HG02642 (cell line): Measurements from ENCODE around the gene TUBB3.
"Not testable (repeated sequence)": the region's sequence is repeated elsewhere in the genome, so short reads cannot be mapped to it uniquely, and the experiment has no call there.

Experiments
- ATAC-seq: cut with Tn5 transposase; IDR thresholded peaks from one replicate; pipeline ENCODE4 v1.9.1; 2021; ENCODE audit warnings: mild to moderate bottlenecking; ENCODE audit not compliant: unreplicated experiment, poor library complexity

TUBB3 gene

DNA sequence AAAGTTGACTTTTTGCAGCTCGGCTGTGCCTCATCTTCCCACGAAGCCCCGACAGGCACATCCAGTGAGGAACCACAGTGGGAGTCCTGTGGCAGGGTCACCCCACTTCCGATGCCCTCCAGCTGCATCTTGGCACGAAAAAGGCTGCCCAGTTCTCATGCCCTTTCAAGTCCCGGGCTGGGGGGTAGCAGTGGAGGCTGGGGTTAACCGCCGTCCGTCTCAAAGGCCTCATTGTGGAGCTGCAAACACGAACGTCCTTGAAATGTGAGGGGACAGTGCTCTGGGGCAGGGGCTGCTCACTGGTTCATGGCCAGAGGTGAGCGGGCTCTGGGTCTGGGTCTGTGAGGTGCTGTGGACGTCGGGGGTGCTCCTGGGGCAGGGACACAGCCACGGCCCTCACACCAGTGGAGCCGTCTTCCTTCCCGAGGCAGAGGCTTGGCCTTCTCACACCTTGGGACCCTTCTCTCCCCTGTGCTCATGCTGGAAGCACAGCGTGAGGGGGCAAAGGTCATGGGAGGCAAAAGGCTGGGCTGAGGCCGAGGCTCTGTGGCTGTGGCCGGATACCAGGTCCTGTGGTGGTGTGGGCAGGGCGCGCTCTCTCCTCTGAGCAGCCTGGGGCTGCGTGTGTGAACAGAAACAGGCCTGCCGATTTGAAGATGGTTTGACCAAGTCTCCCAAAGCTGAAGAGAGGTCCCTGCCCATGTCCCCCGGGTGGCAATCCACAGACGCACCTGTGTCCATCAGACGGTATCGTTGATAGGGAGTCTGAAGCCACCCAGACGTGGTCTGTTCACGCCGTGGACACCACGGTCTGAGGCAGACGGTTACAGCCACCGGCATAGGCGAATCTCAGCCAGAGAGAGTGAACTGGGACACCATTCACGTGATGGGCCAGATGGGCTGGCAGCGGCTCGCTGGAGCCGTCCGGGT is 7.6 kb upstream of the TUBB3 start:
- no peak for ATAC-seq

DNA sequence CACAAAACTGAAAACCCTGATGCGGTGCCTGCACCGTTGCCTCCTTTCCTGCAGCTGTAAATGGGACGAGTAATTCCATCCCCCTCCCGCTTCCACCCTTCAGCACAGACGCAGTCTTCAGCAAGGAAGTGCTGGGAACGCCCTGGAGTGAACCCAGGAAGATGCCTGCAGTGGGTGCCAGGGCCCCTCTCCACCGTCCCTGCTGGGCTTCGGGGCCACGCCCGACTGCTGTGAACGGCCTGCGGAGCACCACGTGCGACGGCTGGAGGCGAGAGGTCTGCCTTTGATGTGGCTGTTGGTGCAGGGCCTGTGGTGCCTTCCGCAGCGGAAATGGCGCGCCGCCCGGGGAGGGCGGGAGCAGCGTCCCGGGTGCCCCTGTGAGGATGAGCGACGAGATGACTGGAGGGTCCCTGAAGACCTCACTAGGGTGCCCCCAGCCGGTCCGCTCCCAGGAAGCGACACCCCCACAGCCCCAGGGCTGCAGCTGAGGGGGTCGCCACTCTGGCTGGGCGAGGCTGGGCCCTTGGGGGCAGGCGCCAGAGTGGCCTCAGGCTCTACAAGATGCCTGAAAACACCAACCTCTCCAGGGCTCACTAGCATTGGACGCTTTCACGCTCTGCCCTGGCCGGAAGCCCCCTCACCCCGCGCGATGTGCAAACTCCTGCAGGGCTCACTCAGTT is 5.2 kb upstream of the TUBB3 start:
- peak; percentile 65 for ATAC-seq

DNA sequence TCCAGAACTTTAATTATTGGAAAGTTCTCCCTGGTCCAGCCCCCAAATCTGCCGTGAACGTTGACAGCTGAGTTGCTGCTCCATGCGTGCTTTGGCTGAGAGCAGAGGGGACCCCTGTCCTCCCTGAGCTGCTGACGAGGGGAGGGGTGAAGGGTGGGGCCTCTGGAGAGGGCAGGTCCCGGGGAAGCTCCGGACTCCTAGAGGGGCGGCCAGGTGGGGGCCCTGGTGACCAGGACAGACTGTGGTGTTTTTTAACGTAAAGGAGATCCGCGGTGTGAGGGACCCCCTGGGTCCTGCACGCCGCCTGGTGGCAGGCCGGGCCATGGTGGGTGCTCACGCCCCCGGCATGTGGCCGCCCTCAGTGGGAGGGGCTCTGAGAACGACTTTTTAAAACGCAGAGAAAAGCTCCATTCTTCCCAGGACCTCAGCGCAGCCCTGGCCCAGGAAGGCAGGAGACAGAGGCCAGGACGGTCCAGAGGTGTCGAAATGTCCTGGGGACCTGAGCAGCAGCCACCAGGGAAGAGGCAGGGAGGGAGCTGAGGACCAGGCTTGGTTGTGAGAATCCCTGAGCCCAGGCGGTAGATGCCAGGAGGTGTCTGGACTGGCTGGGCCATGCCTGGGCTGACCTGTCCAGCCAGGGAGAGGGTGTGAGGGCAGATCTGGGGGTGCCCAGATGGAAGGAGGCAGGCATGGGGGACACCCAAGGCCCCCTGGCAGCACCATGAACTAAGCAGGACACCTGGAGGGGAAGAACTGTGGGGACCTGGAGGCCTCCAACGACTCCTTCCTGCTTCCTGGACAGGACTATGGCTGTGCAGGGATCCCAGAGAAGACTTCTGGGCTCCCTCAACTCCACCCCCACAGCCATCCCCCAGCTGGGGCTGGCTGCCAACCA is 4.4 kb upstream of the TUBB3 start, which contains the start of gene MC1R:
Gene MC1R, plus strand, starts transcription at position 410 of the 895 bp plus-strand sequence. Its CDS starts 397 bp downstream, at position 807.
- ATAC-seq: peak; percentile 20

DNA sequence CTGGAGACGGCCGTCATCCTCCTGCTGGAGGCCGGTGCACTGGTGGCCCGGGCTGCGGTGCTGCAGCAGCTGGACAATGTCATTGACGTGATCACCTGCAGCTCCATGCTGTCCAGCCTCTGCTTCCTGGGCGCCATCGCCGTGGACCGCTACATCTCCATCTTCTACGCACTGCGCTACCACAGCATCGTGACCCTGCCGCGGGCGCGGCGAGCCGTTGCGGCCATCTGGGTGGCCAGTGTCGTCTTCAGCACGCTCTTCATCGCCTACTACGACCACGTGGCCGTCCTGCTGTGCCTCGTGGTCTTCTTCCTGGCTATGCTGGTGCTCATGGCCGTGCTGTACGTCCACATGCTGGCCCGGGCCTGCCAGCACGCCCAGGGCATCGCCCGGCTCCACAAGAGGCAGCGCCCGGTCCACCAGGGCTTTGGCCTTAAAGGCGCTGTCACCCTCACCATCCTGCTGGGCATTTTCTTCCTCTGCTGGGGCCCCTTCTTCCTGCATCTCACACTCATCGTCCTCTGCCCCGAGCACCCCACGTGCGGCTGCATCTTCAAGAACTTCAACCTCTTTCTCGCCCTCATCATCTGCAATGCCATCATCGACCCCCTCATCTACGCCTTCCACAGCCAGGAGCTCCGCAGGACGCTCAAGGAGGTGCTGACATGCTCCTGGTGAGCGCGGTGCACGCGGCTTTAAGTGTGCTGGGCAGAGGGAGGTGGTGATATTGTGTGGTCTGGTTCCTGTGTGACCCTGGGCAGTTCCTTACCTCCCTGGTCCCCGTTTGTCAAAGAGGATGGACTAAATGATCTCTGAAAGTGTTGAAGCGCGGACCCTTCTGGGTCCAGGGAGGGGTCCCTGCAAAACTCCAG is 3.4 kb upstream of the TUBB3 start:
- ATAC-seq: no peak

DNA sequence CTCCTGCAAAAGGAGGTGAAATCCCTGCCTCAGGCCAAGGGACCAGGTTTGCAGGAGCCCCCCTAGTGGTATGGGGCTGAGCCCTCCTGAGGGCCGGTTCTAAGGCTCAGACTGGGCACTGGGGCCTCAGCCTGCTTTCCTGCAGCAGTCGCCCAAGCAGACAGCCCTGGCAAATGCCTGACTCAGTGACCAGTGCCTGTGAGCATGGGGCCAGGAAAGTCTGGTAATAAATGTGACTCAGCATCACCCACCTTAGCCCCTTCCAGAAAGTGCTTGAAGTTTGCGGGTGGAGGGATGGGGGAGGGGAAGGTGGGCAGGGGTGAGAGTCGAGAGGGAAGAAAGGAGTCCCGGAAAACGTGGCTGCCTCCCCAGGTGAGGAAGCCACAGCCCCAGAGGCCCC is 2.4 kb upstream of the TUBB3 start:
- no peak for ATAC-seq

DNA sequence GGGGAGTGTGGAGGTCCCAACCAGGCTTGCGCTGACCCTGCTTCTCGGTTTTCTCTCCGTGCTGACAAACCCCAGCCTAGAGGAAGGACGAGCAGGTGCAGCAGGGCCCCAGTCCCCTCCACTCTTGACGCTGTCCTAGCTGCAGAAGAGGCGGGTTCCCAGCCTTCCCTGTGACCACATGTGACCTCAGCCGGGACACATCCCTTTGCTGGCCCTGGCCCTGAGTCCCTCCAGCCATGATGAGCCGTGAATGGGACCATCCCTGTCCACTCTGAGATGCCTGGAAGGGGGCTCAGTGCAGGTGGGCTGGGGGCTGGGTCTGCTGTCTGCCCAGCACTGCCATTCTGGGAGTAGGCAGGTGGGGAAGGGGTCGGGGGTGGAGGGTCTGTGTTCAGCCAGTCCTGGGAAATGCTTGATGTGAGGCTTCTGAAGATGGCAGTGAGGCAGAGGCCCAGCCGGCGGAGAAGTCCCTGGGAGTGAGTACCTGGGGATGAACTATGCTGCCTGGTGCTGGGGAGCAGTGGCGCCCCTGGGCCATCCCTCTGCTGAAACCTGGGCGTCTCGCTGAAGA is 1.9 kb upstream of the TUBB3 start:
- no peak for ATAC-seq

DNA sequence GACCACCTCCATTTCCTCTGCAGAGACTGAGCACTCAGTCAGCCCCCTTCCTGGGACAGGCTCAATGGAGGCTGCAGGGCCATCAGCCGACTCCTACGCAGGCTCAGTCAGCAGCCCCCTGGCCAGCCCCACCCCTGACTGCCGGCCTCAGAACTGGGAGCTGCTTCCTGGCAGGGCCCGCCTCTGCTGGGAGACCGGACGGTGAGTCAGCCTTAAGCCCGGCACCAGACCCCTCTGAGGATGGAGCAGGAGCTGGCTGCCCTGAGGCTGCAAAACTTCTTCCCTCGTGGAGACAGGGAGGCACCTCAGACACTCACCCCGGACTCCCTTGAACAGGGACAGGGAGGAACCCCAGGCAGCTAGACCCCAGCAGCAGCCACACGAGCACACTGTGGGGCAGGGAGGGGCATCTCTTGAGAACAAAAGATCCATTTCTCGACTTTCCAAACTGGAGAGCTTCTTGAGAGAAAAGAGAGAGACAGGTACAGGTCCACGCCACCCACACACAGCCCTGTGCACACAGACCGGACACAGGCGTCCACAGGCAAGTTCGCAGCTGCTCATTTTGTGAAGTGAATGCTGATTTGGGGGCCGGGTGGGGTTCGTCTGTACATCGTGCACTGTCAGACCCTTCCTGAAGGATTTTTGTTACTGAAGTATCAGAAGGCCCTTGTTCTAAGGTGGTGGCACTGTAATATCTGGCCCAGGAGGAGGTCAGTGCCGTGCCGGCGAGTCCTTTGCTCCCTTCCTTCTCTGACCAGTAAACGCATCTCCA is 1.3 kb upstream of the TUBB3 start:
- ATAC-seq: no peak

DNA sequence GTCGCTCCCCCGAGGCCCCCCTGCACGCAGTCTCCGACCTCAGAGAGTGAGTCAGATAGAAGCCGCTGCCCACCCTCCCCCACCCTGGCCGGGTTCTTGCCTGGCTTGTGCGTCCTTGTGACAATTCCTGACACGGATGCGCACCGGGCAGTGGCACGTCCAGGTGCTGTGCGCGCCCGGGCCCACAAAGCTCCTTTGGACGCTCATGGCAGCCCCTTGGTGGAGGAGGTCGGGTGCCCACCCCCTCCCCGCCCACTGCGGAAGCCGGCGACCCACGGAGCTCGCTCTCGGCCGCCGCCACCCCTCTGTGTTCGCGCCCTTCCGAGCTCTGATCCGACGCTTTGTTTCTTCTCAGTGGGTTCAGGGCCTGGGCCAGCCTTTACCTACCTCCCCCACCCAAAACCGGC is 662 bp upstream of the TUBB3 start:
- ATAC-seq: no peak

DNA sequence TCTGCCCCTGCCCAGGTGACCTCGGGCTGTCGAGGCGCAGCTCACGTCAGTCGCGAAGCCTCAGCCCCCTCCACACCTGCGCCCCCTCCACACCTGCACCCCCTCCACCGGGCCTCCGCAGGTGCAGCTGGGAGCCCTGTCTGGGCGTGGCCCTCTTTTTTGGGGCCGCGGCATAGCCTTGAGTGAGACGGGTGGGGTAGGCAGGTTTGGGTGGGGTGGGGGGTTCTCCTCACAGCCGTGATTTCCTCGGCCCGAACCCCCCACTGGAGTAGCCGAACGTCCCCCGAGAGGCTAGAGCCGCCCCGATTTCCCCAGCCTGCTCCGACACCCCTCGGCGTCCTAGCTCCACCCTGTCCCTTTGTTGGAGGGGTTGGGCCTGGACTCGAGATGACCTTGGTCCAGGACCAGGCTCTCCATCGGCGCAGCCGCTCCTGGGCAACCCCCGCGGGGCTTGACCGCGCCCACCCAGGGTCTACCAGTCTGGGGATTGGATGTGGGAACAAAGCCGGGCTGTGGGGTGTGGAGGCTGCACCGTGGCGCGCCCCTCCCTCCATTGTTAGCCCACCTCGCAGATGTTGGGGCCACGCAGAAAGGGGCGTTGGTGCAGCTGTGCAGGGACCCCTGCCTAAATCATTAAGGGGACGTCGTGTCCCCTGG is 626 bp downstream of the TUBB3 start:
- ATAC-seq: no peak

DNA sequence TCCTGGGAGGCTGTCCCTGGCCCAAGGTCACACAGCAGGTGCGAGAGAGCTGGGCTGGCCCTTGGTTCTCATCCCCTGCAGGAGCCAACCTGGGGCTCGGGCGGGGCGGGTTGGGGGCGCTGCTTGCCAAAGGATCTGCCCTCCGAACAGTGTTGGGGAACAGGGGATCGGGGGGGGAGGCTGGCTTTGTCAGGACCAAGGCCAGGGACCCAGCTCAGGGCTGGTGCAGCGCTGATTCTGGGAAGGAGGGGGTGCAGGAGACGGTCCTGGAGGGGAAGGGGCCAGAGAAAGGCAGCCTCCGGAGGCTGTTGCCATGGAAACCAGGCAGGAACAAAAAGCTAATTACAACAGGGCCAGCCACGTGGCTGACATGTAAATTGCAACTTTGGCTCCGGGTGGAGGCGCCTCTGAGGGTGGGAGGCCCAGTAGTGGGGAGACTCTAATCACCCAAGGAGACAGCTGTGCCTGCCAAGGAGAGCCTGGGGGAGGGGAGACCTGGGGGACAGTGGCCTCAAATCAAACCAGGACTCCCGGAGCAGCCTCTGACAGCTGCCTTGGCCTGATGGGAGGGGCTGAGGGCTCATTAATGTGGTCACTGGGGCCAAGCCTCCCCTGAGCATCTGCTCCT is 1.3 kb downstream of the TUBB3 start:
- ATAC-seq: no peak

DNA sequence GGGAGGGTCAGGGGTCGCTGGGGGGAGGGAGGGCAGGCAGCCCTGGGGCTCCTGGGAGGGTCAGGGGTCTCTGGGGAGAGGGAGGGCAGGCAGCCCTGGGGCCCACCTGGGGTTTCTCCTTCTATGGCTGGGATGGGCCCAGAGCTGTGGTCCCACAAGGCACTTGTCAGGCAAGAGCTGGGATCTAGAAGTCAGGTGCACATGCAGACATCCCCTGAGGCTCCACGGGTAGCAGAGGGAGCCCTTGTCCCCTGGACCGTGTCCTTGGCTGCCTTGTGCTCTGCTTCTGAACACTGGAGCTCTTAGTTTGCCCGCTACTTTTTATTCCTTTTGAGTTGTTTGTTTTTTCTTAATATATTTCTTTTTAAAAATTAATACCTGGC is 1.8 kb downstream of the TUBB3 start:
- no peak for ATAC-seq

DNA sequence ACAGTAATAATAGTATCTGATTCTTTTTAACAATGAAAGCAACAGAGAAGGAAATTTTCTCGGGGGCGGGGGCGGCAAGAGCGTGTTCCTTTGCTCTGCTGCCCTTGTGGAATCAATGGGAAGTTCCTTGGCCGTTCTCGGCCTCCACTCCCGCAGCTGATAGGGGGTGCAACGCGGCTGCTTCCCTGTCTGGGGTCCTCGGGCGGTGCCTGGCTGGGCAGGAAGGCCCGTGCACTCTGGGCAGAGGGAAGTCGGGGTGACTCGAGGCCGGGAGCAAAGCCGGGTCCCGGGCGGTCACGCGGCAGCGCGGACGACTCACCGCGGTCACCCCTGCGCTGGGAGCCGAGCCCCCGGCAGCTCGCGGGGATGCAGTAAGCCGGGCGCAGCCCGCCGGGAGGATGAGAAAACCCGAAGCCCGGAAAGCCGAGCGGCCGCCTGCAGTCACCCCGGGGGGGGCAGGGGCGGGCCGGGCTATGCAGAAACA is 2.5 kb downstream of the TUBB3 start:
- ATAC-seq: no peak

DNA sequence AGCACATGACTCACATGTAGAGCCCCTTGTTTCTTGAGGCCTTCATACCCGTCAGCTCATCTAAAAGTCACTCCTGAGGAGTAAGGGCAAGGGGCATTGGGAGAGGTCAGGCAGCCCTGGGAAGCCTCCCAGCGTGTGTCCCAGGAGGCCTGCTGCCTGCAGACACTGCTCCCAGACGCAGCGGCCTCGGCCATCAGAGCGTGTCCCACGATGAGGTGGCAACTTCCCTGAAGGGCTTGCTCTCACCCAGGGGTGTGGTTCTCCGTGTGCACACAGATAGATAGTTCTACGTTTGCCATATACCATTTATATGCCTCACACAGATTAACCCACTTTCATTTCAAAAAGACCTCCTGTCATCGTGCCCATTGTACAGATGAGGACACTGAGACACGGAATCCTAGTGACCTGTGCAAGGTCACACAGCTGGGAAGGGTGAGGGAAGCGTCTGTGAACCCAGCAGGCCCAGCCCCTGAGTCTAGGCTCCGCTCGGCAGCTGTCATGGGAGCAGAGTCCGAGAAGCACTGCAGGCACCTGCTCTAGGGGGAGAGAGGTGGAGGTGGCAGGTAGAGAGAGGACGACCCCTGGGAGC is 8.3 kb downstream of the TUBB3 start:
- ATAC-seq: no peak

DNA sequence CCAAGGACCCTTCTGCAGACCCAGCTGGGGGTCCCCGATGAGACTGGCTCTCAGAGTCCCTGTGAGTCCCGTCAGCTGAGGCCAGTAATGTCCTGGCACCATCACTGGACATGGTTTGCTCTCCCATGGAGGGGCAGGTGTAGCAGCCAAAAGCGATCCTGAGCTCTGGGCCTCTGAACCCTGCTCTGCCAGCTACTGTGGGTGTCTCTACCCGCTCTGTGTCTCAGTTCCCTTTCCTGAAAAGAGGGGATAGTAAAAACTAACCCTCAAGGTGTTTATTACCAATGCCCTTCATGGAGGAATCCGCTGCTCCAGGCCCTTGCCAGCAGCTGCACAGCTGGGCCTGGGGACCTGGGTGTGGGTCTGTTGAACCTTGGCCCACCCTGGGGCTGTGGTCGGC is 8.8 kb downstream of the TUBB3 start:
- ATAC-seq: no peak

DNA sequence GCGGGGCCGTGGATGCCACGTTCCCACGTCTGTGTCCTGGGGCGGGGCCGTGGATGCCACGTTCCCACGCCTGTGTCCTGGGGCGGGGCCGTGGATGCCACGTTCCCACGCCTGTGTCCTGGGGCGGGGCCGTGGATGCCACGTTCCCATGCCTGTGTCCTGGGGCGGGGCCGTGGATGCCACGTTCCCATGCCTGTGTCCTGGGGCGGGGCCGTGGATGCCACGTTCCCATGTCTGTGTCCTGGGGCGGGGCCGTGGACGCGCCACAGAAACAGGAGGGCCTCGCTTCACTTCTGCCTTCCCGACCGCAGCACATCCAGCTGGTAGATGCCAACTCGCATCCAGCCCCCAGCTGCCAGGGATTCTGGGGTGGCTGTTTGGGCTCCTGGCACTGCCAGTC is 10.9 kb downstream of the TUBB3 start:
- not testable (repeated sequence) for ATAC-seq

DNA sequence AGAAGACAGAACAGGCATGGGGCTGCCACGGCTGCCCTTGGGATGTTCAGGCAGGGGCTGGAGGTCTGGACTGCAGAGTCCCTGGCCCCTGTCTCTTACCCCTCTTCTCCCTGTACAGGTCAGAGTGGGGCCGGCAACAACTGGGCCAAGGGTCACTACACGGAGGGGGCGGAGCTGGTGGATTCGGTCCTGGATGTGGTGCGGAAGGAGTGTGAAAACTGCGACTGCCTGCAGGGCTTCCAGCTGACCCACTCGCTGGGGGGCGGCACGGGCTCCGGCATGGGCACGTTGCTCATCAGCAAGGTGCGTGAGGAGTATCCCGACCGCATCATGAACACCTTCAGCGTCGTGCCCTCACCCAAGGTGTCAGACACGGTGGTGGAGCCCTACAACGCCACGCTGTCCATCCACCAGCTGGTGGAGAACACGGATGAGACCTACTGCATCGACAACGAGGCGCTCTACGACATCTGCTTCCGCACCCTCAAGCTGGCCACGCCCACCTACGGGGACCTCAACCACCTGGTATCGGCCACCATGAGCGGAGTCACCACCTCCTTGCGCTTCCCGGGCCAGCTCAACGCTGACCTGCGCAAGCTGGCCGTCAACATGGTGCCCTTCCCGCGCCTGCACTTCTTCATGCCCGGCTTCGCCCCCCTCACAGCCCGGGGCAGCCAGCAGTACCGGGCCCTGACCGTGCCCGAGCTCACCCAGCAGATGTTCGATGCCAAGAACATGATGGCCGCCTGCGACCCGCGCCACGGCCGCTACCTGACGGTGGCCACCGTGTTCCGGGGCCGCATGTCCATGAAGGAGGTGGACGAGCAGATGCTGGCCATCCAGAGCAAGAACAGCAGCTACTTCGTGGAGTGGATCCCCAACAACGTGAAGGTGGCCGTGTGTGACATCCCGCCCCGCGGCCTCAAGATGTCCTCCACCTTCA is 11.7 kb downstream of the TUBB3 start:
- ATAC-seq: no peak
